ENCODE results near the gene DENND2C. TPM values are rescaled to one million over a fixed set of nuclear protein-coding genes. Genes with fewer than 3 reads are reported as not detected.

Gene DENND2C
- total RNA-seq, 4 donors from 2014 or later: 33.6 to 60.9 (median 53.6) TPM

GRCh38 chr1:114607223-114607622, 62.6 kb downstream of the DENND2C start:
- peaks cover 51% of the 10 kb centered on the region for H3K36me3 ChIP-seq
- H3K9me3 ChIP-seq: no peaks in the 10 kb centered on the region
- no peaks in the 10 kb centered on the region for H3K27me3 ChIP-seq
- peaks cover 4% of the 10 kb centered on the region for H3K4me1 ChIP-seq
- DNase-seq (ENCODE audit: low spot score in 2 of 2): no peak
- WGBS: 88% methylated on average over 1 of the region's 1 CpG
- no peak overlapping the region for H3K4me3 ChIP-seq
- no peak for TF ChIP-seq POLR2A (IDR thresholded peaks at IDR 0.05)
- no peak for TF ChIP-seq EP300 (IDR thresholded peaks at IDR 0.05)
- no peak for TF ChIP-seq POLR2AphosphoS5 (IDR thresholded peaks at IDR 0.05)
- TF ChIP-seq CTCF (IDR thresholded peaks at IDR 0.05): no peak
- no peak overlapping the region for H3K27ac ChIP-seq

GRCh38 chr1:114597949-114598348, 71.9 kb downstream of the DENND2C start:
- H3K9me3 ChIP-seq: no peaks in the 10 kb centered on the region
- no peaks in the 10 kb centered on the region for H3K4me1 ChIP-seq
- no peak overlapping the region for H3K4me3 ChIP-seq
- DNase-seq (ENCODE audit: low spot score in 2 of 2): no peak
- 94% methylated on average over 1 of the region's 1 CpG for whole genome bisulfite sequencing
- peaks cover 68% of the 10 kb centered on the region for H3K36me3 ChIP-seq
- TF ChIP-seq EP300 (IDR thresholded peaks at IDR 0.05) (no peak), POLR2A (IDR thresholded peaks at IDR 0.05) (no peak), CTCF (IDR thresholded peaks at IDR 0.05) (no peak), POLR2AphosphoS5 (IDR thresholded peaks at IDR 0.05) (no peak)
- H3K27me3 ChIP-seq: no peaks in the 10 kb centered on the region
- no peak overlapping the region for H3K27ac ChIP-seq

- no peak for DNase-seq (ENCODE audit: low spot score in 2 of 2)
- Histone ChIP-seq H3K36me3 (peaks cover 64% of the 10 kb centered on the region), H3K9me3 (no peaks in the 10 kb centered on the region), H3K27me3 (no peaks in the 10 kb centered on the region), H3K4me3 (no peak overlapping the region), H3K27ac (no peak overlapping the region), H3K4me1 (no peaks in the 10 kb centered on the region)
- no peak for TF ChIP-seq EP300 (IDR thresholded peaks at IDR 0.05)
- no peak for TF ChIP-seq CTCF (IDR thresholded peaks at IDR 0.05)
- no peak for TF ChIP-seq POLR2AphosphoS5 (IDR thresholded peaks at IDR 0.05)
- TF ChIP-seq POLR2A (IDR thresholded peaks at IDR 0.05): no peak
These were observed 74.2 kb downstream of the DENND2C start for GRCh38 chr1:114595602-114596001.

GRCh38 chr1:114594046-114594445, 75.8 kb downstream of the DENND2C start:
- WGBS: 90% methylated on average over 3 of the region's 3 CpGs
- no peaks in the 10 kb centered on the region for H3K27me3 ChIP-seq
- no peaks in the 10 kb centered on the region for H3K4me1 ChIP-seq
- H3K9me3 ChIP-seq: no peaks in the 10 kb centered on the region
- no peak overlapping the region for H3K4me3 ChIP-seq
- H3K36me3 ChIP-seq: peaks cover 60% of the 10 kb centered on the region
- no peak for DNase-seq (ENCODE audit: low spot score in 2 of 2)
- TF ChIP-seq POLR2AphosphoS5 (IDR thresholded peaks at IDR 0.05) (no peak), EP300 (IDR thresholded peaks at IDR 0.05) (no peak), POLR2A (IDR thresholded peaks at IDR 0.05) (no peak), CTCF (IDR thresholded peaks at IDR 0.05) (no peak)
- H3K27ac ChIP-seq: no peak overlapping the region

- H3K27ac ChIP-seq: no peak overlapping the region
- no peaks in the 10 kb centered on the region for H3K9me3 ChIP-seq
- no peak for DNase-seq (ENCODE audit: low spot score in 2 of 2)
- H3K27me3 ChIP-seq: no peaks in the 10 kb centered on the region
- no peaks in the 10 kb centered on the region for H3K4me1 ChIP-seq
- peaks cover 43% of the 10 kb centered on the region for H3K36me3 ChIP-seq
- WGBS: 87% methylated on average over 3 of the region's 3 CpGs
- TF ChIP-seq POLR2AphosphoS5 (IDR thresholded peaks at IDR 0.05) (no peak), EP300 (IDR thresholded peaks at IDR 0.05) (no peak), CTCF (IDR thresholded peaks at IDR 0.05) (no peak), POLR2A (IDR thresholded peaks at IDR 0.05) (no peak)
- H3K4me3 ChIP-seq: no peak overlapping the region
These were observed 80.7 kb downstream of the DENND2C start for GRCh38 chr1:114589122-114589521.
